ENCODE measurements around the gene TEX11. TPM values are rescaled to one million over a fixed set of nuclear protein-coding genes. Genes with fewer than 3 reads are reported as not detected.
"Not testable (repeated sequence)": the region's sequence is repeated elsewhere in the genome, so short reads cannot be mapped to it uniquely, and the experiment has no call there.

The TEX11 gene
- total RNA-seq, 1 donor from 2014 or later = not detected

- Histone ChIP-seq H3K4me3 (no peak overlapping the region), H3K27ac (no peak overlapping the region), H3K4me1 (no peaks in the 10 kb centered on the region), H3K27me3 (no peaks in the 10 kb centered on the region), H3K36me3 (no peaks in the 10 kb centered on the region), H3K9me3 (no peaks in the 10 kb centered on the region)
- no peak for TF ChIP-seq CTCF (IDR thresholded peaks at IDR 0.05)
- no peak for TF ChIP-seq POLR2AphosphoS5 (IDR thresholded peaks at IDR 0.05; ENCODE audit: insufficient read depth in 1 of 2, low read depth in 1 of 2)
- no peak for TF ChIP-seq POLR2A (IDR thresholded peaks at IDR 0.05)
- intact Hi-C loops (cut with DNase I) = no loop called here
- DNase-seq (ENCODE audit: extremely low spot score in 2 of 2) = no peak
Measured at GRCh38 chrX:70878902-70879301, 29.6 kb downstream of the TEX11 start.

- H3K36me3 ChIP-seq = no peaks in the 10 kb centered on the region
- DNase-seq (ENCODE audit: extremely low spot score in 2 of 2) = no peak
- H3K27ac ChIP-seq = no peak overlapping the region
- TF ChIP-seq POLR2AphosphoS5 (IDR thresholded peaks at IDR 0.05; ENCODE audit: insufficient read depth in 1 of 2, low read depth in 1 of 2) = no peak
- H3K9me3 ChIP-seq = no peaks in the 10 kb centered on the region
- no peaks in the 10 kb centered on the region for H3K4me1 ChIP-seq
- H3K4me3 ChIP-seq = no peak overlapping the region
- intact Hi-C loops (cut with DNase I) = no loop called here
- H3K27me3 ChIP-seq = no peaks in the 10 kb centered on the region
Measured at GRCh38 chrX:70852294-70852693, 56.2 kb downstream of the TEX11 start.

GRCh38 chrX:70844081-70844480 lies 64.4 kb downstream of the TEX11 start:
- DNase-seq (ENCODE audit: extremely low spot score in 2 of 2); H3K27me3 ChIP-seq; H3K4me1 ChIP-seq; H3K36me3 ChIP-seq; H3K9me3 ChIP-seq; H3K27ac ChIP-seq; H3K4me3 ChIP-seq; intact Hi-C loops (cut with DNase I): not testable (repeated sequence)

- H3K4me3 ChIP-seq; H3K4me1 ChIP-seq; DNase-seq (ENCODE audit: extremely low spot score in 2 of 2); H3K27me3 ChIP-seq; H3K36me3 ChIP-seq; H3K27ac ChIP-seq; H3K9me3 ChIP-seq; intact Hi-C loops (cut with DNase I): not testable (repeated sequence)
Measured at GRCh38 chrX:70843620-70844019, 64.9 kb downstream of the TEX11 start.

- Histone ChIP-seq H3K27ac (no peak overlapping the region), H3K36me3 (no peaks in the 10 kb centered on the region), H3K4me1 (no peaks in the 10 kb centered on the region), H3K27me3 (no peaks in the 10 kb centered on the region), H3K9me3 (no peaks in the 10 kb centered on the region), H3K4me3 (no peak overlapping the region)
- intact Hi-C loops (cut with DNase I) = no loop called here
- DNase-seq (ENCODE audit: extremely low spot score in 2 of 2) = no peak
- TF ChIP-seq CTCF (IDR thresholded peaks at IDR 0.05) (no peak), POLR2A (IDR thresholded peaks at IDR 0.05) (no peak), POLR2AphosphoS5 (IDR thresholded peaks at IDR 0.05; ENCODE audit: insufficient read depth in 1 of 2, low read depth in 1 of 2) (no peak)
Measured at GRCh38 chrX:70834589-70834988, 73.9 kb downstream of the TEX11 start.

GRCh38 chrX:70826715-70827114 lies 81.8 kb downstream of the TEX11 start:
- H3K27me3 ChIP-seq = no peaks in the 10 kb centered on the region
- no peaks in the 10 kb centered on the region for H3K9me3 ChIP-seq
- no peaks in the 10 kb centered on the region for H3K36me3 ChIP-seq
- no peak for DNase-seq (ENCODE audit: extremely low spot score in 2 of 2)
- TF ChIP-seq CTCF (IDR thresholded peaks at IDR 0.05) (no peak), POLR2AphosphoS5 (IDR thresholded peaks at IDR 0.05; ENCODE audit: insufficient read depth in 1 of 2, low read depth in 1 of 2) (no peak), POLR2A (IDR thresholded peaks at IDR 0.05) (no peak)
- no peaks in the 10 kb centered on the region for H3K4me1 ChIP-seq
- no peak overlapping the region for H3K4me3 ChIP-seq
- intact Hi-C loops (cut with DNase I) = no loop called here
- no peak overlapping the region for H3K27ac ChIP-seq

- intact Hi-C loops (cut with DNase I) = no loop called here
- H3K9me3 ChIP-seq = no peaks in the 10 kb centered on the region
Measured at GRCh38 chrX:70825366-70825765, 83.1 kb downstream of the TEX11 start.

More at GRCh38 chrX:70825366-70825765, 83.1 kb downstream of the TEX11 start:
- Histone ChIP-seq H3K4me3 (no peak overlapping the region), H3K4me1 (no peaks in the 10 kb centered on the region), H3K27ac (no peak overlapping the region), H3K36me3 (no peaks in the 10 kb centered on the region), H3K27me3 (no peaks in the 10 kb centered on the region)
- TF ChIP-seq CTCF (IDR thresholded peaks at IDR 0.05) = no peak
- no peak for TF ChIP-seq POLR2A (IDR thresholded peaks at IDR 0.05)
- TF ChIP-seq POLR2AphosphoS5 (IDR thresholded peaks at IDR 0.05; ENCODE audit: insufficient read depth in 1 of 2, low read depth in 1 of 2) = no peak
- DNase-seq (ENCODE audit: extremely low spot score in 2 of 2) = no peak

Measured in vagina (tissue), 2 donors.